HEK293T (cell line): Measurements from ENCODE around the gene ITGA3.

Experiments used
- CTCF ChIA-PET: fragments of 350-600 bp; formaldehyde crosslinking; extraction: SDS; loops from one replicate; lab custom pipeline; 2021; ENCODE audit warnings: antibody characterized with exemption, inconsistent platforms; lab: Yijun Ruan, JAX
- POLR2A ChIA-PET: fragments of 350-600 bp; formaldehyde crosslinking; extraction: SDS; loops from one replicate; lab custom pipeline; 2020; ENCODE audit warnings: antibody characterized with exemption, inconsistent platforms; lab: Yijun Ruan, JAX
- DNase-seq: peaks from one replicate; pipeline ENCODE4 v3.0.0; 2012; ENCODE audit warnings: mixed read lengths; ENCODE audit errors: extremely low spot score
- ARNT ChIP-seq: fragments of 450-650 bp; IDR thresholded peaks from 2 replicates; pipeline ENCODE4 v1.6.1; 2017; ENCODE audit warnings: mild to moderate bottlenecking
- BHLHE40 ChIP-seq: fragments of 450-650 bp; IDR thresholded peaks from 2 replicates; pipeline ENCODE4 v1.6.1; 2016; ENCODE audit warnings: mild to moderate bottlenecking, moderate library complexity, borderline replicate concordance
- CTBP1 ChIP-seq: fragments of 450-650 bp; IDR thresholded peaks from 2 replicates; pipeline ENCODE4 v1.6.1; 2016; ENCODE audit warnings: borderline replicate concordance
- ELF4 ChIP-seq: fragments of 450-650 bp; IDR thresholded peaks from 2 replicates; pipeline ENCODE4 v1.6.1; 2017; ENCODE audit warnings: antibody characterized with exemption
- FOXA1 ChIP-seq: fragments of 450-650 bp; IDR thresholded peaks from 2 replicates; pipeline ENCODE4 v1.6.1; 2016; ENCODE audit warnings: mild to moderate bottlenecking
- FOXK2 ChIP-seq: fragments of 450-650 bp; IDR thresholded peaks from 2 replicates; pipeline ENCODE4 v1.6.1; 2016; ENCODE audit warnings: mild to moderate bottlenecking
- FOXM1 ChIP-seq: fragments of 450-650 bp; IDR thresholded peaks from 2 replicates; pipeline ENCODE4 v1.6.1; 2017; ENCODE audit warnings: mild to moderate bottlenecking, borderline replicate concordance
- HDGF ChIP-seq: fragments of 450-650 bp; IDR thresholded peaks from 2 replicates; pipeline ENCODE4 v1.6.1; 2017; ENCODE audit warnings: antibody characterized with exemption, borderline replicate concordance
- L3MBTL2 ChIP-seq: fragments of 450-650 bp; conservative IDR thresholded peaks from 2 replicates; pipeline ENCODE4 v1.6.1; 2016; ENCODE audit warnings: mild to moderate bottlenecking
- LEF1 ChIP-seq: fragments of 450-650 bp; IDR thresholded peaks from 2 replicates; pipeline ENCODE4 v1.6.1; 2017; ENCODE audit warnings: mild to moderate bottlenecking, borderline replicate concordance
- NFRKB ChIP-seq: fragments of 450-650 bp; IDR thresholded peaks from 2 replicates; pipeline ENCODE4 v1.6.1; 2016; ENCODE audit warnings: mild to moderate bottlenecking, moderate library complexity
- PKNOX1 ChIP-seq: fragments of 450-650 bp; IDR thresholded peaks from 2 replicates; pipeline ENCODE4 v1.6.1; 2016
- SP1 ChIP-seq: fragments of 450-650 bp; IDR thresholded peaks from 2 replicates; pipeline ENCODE4 v1.6.1; 2017
- SUZ12 ChIP-seq: fragments of 450-650 bp; IDR thresholded peaks from 2 replicates; pipeline ENCODE4 v1.6.1; 2016; ENCODE audit warnings: mild to moderate bottlenecking
- TARDBP ChIP-seq: fragments of 450-650 bp; IDR thresholded peaks from 2 replicates; pipeline ENCODE4 v1.6.1; 2016
- ZNF384 ChIP-seq: fragments of 450-650 bp; IDR thresholded peaks from 2 replicates; pipeline ENCODE4 v1.6.1; 2016

The ITGA3 gene

DNA sequence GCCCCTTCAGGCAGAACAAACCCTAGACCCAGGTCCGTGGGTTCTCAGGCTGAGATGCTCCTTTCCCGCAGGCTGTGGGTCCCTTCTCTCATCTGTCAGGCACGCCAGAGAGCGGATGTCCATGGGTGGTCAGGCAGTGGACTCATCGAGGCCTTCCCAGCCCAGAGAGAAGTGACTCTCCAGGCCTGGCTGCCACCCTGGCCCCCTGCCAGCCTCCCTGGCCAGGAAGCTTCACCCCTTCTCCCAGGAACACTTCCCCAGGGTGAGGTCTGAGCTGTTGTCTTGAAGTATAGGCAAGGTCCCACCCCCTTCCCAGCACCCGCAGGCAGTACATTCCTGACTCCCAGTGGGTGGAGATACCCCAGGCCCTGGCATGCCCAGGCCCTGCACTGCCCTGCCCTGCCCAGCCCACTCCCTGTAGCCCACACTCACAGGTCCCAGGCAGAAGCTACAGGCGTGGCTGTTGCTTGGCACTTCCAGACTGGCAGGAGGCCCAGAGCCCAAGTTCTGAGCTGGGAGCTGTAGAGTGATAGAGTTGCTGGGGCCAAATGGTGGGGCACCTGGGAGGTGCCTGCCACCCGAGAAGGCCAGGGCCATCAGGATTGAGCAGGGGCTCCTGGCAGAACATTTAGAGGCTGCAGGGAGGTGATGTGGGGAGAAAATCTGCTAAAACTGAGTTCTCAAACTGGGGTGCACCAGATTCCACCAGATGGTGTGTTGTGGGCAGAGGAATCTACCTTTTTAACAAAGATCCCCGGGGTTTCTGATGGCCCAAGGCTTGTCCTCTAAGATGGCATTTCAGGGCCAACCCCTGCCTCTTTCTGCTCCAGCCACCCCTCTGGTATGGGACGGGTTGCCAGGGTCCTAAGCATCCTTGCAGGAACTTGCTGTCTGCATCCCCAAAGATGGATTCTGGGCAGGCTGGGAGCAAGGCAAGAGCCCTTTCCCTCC lies 6.7 kb downstream of the ITGA3 start:
- ChIA-PET POLR2A (no interaction called here), CTCF (interaction anchor here (0.6 kb wide), 1 partner anchor 667 kb away, joined by 4 read pairs; no protein-coding TSS in a partner anchor)
- DNase-seq, result no peak
- TF ChIP-seq BHLHE40 (no peak), ELF4 (no peak), L3MBTL2 (no peak), CTBP1 (no peak), TARDBP (no peak), FOXK2 (no peak), PKNOX1 (no peak), HDGF (no peak), ARNT (no peak), FOXM1 (no peak), SUZ12 (no peak), ZNF384 (no peak)

DNA sequence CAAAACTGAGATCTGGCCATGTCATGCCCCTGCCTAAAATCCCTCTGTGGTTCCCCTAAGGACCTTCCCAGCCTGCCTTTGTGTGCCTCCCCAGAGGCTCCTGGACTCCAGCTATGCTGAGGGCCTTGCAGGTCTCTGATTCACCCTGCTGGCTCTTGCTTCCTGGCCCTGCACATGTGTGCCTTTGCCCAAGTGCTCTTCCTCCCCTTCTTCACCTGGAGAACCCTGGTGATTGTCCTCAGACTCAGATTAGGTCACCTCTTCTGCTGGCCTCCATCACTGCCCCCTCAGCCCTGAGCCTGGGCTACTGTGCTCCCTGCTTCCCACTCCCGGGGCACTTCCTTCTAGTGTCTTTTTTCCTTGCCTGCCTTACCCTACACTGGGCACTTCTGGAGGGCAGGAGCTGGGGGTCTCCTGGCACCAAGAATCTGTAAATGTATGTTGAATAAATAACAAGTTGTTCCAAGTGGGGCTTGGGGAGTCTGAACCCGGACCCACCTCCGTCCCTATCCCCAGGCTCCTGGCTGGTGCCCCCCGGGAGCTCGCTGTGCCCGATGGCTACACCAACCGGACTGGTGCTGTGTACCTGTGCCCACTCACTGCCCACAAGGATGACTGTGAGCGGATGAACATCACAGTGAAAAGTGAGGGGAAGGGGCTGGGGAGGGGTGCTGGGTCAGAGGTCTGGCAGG lies 7.8 kb downstream of the ITGA3 start:
- no peak for DNase-seq
- CTCF ChIA-PET, result no interaction called here
- TF ChIP-seq SP1 (no peak), CTBP1 (no peak), TARDBP (no peak), FOXA1 (no peak), ZNF384 (no peak), L3MBTL2 (no peak), LEF1 (no peak), HDGF (no peak), ARNT (no peak), FOXM1 (no peak)
- POLR2A ChIA-PET, result interaction anchor here (1.7 kb wide), 1 partner anchor 7 kb away, joined by 5 read pairs; the partner anchor contains the start of gene ITGA3

GRCh38 chr17:50064253-50065001 lies 8.5 kb downstream of the ITGA3 start:
- DNase-seq, result no peak
- CTCF ChIA-PET, result interaction anchor here (0.5 to 1.3 kb wide), 2 partner anchors 15 to 208 kb away, joined by 4 read pairs; no protein-coding TSS in a partner anchor
- TF ChIP-seq FOXK2 (no peak), TARDBP (no peak), ARNT (no peak), CTBP1 (no peak), SP1 (no peak), BHLHE40 (no peak), NFRKB (no peak)
- POLR2A ChIA-PET, result interaction anchor here (1.3 to 1.7 kb wide), 2 partner anchors 8 to 9 kb away, joined by 3 to 5 read pairs; partner anchors contain the start of gene ITGA3

DNA sequence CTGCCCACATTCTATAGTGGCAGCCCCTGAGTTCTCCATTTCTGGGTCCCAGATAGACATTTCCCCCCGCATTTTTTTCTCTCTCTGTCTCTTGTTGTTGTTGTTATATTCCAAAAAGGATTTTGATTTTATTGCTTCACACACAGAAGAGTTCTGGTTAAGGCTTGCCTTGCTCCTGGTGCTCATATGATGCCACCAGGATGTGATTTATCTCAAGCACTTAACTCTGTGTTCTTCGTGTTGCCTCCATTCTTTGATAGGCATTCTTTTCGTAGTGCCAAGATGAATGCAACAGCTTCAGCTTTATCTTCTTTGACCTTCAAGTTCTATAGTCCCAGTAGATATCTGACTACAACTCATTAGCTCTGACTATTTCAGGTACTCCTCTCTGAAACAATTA lies 9.1 kb downstream of the ITGA3 start:
- CTCF ChIA-PET, result interaction anchor here (0.5 to 1.3 kb wide), 3 partner anchors 15 to 414 kb away, joined by 3 to 4 read pairs (median 4); no protein-coding TSS in a partner anchor
- POLR2A ChIA-PET, result interaction anchor here (1.3 to 1.7 kb wide), 2 partner anchors 9 kb away, joined by 3 to 5 read pairs; partner anchors contain the start of gene ITGA3
- no peak for TF ChIP-seq BHLHE40
- no peak for DNase-seq

GRCh38 chr17:50066995-50067394 lies 11.1 kb downstream of the ITGA3 start:
- no peak for DNase-seq
- TF ChIP-seq L3MBTL2 (no peak), FOXM1 (no peak), FOXK2 (no peak), ELF4 (no peak), PKNOX1 (no peak), NFRKB (no peak), BHLHE40 (no peak), CTBP1 (no peak), HDGF (no peak), ZNF384 (no peak)
- POLR2A ChIA-PET, result interaction anchor here (1.2 kb wide), 1 partner anchor 11 kb away, joined by 5 read pairs; the partner anchor contains the start of gene ITGA3
- CTCF ChIA-PET, result interaction anchor here (1.3 to 1.6 kb wide), 2 partner anchors 13 to 27 kb away, joined by 4 read pairs; no protein-coding TSS in a partner anchor

DNA sequence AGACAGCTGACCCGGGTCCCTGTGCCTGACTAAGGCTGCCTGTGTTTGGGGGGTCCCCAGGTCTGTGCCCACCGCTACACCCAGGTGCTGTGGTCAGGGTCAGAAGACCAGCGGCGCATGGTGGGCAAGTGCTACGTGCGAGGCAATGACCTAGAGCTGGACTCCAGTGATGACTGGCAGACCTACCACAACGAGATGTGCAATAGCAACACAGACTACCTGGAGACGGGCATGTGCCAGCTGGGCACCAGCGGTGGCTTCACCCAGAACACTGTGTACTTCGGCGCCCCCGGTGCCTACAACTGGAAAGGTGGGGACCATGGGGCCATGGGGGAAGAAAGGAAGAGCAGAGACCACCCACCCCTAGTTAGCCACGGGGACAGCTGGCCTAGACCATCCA lies 12.1 kb downstream of the ITGA3 start:
- TF ChIP-seq L3MBTL2, result no peak
- no peak for TF ChIP-seq ARNT
- no peak for TF ChIP-seq SP1
- no peak for TF ChIP-seq TARDBP
- no peak for TF ChIP-seq PKNOX1
- no peak for TF ChIP-seq ZNF384
- TF ChIP-seq SUZ12, result no peak
- no peak for TF ChIP-seq BHLHE40
- TF ChIP-seq FOXM1, result no peak
- TF ChIP-seq FOXA1, result no peak
- TF ChIP-seq HDGF, result no peak
- TF ChIP-seq LEF1, result no peak
- DNase-seq, result no peak
- ChIA-PET CTCF (no interaction called here), POLR2A (no interaction called here)
